GM12801 (cell line): ENCODE data around the gene AMD1.

ENCODE experiments used
- CTCF ChIP-seq: IDR thresholded peaks from one replicate; pipeline ENCODE4 v1.5.1; 2011; ENCODE audit warnings: control low read depth; ENCODE audit not compliant: insufficient read length; ENCODE audit errors: extremely low read depth

AMD1 gene

GRCh38 chr6:110874880-110875547 is 429 bp downstream of the AMD1 start:
- no peak for TF ChIP-seq CTCF

GRCh38 chr6:110875548-110876169 is 1.1 kb downstream of the AMD1 start:
- TF ChIP-seq CTCF = no peak

- TF ChIP-seq CTCF = no peak
Measured at GRCh38 chr6:110876170-110876773, 1.7 kb downstream of the AMD1 start.

DNA sequence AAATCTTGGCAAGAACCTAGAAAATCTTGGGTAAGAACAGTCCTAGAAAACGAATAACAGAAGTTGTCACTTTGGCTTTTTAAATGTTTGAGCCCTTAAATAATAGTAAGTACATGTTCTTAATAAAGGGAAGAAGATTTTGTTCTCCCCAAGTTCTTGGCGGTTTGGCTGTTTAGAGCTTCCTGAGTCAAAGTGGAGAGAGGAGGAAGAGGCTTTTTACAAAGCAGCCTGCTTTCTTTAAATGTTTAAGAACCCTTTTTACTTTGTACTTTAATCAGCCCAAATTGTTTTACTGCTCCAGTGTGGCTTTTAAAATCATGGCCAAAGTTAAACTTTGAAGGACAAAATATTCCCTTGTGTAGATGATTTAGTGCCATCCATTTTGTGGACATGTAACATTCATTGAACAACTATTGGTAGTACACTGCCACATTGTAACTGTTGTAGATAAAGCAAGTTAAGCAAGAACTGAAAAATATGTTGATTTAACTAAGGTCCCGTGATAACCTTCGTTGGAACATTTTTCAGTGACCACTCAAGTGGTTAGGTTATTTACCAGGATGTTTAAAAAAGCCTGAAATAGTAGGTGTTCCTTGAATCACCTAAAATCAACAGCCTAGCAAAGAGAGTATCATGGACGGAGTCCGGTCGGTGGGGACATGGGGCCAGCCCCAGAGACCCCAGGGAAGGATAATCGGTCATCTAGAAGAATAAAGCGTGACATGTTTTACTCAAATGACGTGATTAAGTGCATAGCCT is 2.4 kb downstream of the AMD1 start:
- no peak for TF ChIP-seq CTCF

DNA sequence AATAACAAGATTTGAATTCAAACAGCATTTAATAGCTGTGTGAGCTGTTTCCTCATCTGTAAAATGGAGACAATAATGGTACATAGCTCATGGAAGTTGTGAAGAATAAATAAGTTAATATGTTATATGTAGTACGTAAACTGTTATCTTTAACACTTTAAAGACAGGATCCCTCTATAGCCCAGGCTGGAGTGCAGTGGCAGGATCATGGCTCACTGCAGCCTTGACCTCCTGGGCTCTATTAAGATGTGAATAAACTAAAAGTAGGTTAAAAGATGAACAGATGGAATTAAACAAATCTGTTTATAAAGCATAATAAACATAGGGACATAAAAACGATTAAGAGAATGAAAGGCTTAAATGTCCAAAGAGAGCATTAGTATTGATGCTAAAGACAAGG is 3.0 kb downstream of the AMD1 start:
- TF ChIP-seq CTCF = no peak

GRCh38 chr6:110878751-110879522 is 4.4 kb downstream of the AMD1 start:
- TF ChIP-seq CTCF = no peak

- no peak for TF ChIP-seq CTCF
Measured at GRCh38 chr6:110880651-110881050, 6.1 kb downstream of the AMD1 start.
